Measurements from ENCODE around the gene HMCN2. TPM values are rescaled to one million over a fixed set of nuclear protein-coding genes. Genes with fewer than 3 reads are reported as not detected.

The HMCN2 gene
- total RNA-seq, 1 donor from 2014 or later, result not detected

DNA sequence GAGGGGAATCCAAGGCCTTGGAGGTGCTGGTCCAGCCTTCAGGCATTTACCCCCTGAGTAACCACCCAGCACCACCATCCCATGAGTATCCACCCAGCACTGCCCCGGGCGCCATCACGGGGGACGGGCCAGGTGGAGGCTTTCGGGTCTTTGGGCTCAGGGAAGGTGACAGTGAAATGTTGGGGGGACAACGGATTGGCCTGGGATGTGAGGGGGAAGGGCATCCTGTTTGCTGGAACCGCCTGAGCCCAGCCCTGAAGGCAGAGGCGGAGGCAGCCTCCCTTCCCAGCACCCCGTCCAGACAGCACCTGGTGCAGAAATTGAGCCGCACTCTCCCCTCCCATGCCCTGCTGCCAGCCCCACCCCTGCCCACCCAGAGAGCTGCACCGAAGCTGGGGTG, 196.2 kb downstream of the HMCN2 start:
- DNase-seq, result no peak
- TF ChIP-seq, protein P1, sequence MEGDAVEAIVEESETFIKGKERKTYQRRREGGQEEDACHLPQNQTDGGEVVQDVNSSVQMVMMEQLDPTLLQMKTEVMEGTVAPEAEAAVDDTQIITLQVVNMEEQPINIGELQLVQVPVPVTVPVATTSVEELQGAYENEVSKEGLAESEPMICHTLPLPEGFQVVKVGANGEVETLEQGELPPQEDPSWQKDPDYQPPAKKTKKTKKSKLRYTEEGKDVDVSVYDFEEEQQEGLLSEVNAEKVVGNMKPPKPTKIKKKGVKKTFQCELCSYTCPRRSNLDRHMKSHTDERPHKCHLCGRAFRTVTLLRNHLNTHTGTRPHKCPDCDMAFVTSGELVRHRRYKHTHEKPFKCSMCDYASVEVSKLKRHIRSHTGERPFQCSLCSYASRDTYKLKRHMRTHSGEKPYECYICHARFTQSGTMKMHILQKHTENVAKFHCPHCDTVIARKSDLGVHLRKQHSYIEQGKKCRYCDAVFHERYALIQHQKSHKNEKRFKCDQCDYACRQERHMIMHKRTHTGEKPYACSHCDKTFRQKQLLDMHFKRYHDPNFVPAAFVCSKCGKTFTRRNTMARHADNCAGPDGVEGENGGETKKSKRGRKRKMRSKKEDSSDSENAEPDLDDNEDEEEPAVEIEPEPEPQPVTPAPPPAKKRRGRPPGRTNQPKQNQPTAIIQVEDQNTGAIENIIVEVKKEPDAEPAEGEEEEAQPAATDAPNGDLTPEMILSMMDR (IDR thresholded peaks at IDR 0.05), result no peak
- CTCF ChIA-PET, result interaction anchor here (1.4 to 5.1 kb wide), 3 partner anchors 220 to 231 kb away, joined by 5 to 51 read pairs (median 11); partner anchors contain the start of gene EXOSC2
- POLR2A ChIA-PET, result no interaction called here
- no peak for ATAC-seq (ENCODE audit: low read depth)
- Mint-ChIP-seq H3K27ac (no peak overlapping the region), H3K27me3 (peaks cover 14% of the 10 kb centered on the region), H3K9me3 (no peaks in the 10 kb centered on the region), H3K4me1 (no peaks in the 10 kb centered on the region), H3K4me3 (no peak overlapping the region), H3K36me3 (ENCODE audit: low read depth) (no peaks in the 10 kb centered on the region)
- intact Hi-C loops (cut with micrococcal nuclease), result loop anchor here (1.0 to 2.0 kb wide), 3 partner anchors 221 to 585 kb away; no protein-coding TSS in a partner anchor

DNA sequence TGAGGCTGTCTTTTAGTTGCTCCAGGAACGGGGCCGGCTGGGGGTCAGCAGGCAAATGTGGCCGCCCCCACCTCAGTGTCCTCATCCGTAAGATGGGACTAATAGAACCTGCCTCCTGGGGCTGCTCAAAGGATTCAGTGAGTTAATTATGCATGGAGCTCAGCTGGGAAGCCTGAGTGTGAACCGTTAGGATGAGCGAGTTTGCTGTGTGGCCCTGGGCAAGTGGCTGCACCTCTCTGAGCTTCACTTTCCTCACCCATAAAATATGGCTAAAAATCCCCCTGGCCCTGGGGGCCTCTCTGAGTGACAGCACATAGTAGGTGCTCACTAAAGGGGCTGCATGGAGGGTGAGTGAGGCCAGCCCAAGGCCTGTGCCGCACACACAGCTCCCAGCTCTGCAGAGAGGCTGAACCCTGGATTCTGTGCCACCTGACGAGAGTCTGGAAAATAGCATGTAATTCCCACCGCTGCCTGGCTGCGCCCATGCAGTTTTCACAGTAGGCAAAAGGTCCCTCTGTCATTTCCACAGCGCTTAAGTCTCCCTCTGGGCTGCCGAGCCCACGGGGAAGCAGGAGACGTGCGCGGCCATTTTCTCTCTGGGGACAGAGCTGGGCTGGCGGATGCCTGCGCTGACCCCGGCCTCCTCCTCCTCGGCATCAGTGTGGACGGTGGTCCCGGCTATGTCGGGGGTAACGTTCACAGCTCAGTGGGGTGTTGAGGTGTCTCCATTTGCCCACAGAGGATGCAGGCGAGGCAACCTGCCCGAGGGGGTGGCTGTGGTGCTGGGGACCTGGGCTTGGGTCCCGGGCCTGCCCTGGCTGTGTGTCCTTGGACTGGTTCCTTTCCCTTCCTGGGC, 197.4 kb downstream of the HMCN2 start:
- CTCF ChIA-PET, result interaction anchor here (5.1 kb wide), 1 partner anchor 219 kb away, joined by 51 read pairs; no protein-coding TSS in a partner anchor
- TF ChIP-seq, protein P1 (IDR thresholded peaks at IDR 0.05), result no peak
- Mint-ChIP-seq H3K27ac (no peak overlapping the region), H3K27me3 (peaks cover 26% of the 10 kb centered on the region), H3K9me3 (no peaks in the 10 kb centered on the region), H3K36me3 (ENCODE audit: low read depth) (no peaks in the 10 kb centered on the region), H3K4me1 (no peaks in the 10 kb centered on the region), H3K4me3 (no peak overlapping the region)
- POLR2A ChIA-PET, result no interaction called here
- no peak for DNase-seq
- intact Hi-C loops (cut with micrococcal nuclease), result no loop called here
- no peak for ATAC-seq (ENCODE audit: low read depth)

DNA sequence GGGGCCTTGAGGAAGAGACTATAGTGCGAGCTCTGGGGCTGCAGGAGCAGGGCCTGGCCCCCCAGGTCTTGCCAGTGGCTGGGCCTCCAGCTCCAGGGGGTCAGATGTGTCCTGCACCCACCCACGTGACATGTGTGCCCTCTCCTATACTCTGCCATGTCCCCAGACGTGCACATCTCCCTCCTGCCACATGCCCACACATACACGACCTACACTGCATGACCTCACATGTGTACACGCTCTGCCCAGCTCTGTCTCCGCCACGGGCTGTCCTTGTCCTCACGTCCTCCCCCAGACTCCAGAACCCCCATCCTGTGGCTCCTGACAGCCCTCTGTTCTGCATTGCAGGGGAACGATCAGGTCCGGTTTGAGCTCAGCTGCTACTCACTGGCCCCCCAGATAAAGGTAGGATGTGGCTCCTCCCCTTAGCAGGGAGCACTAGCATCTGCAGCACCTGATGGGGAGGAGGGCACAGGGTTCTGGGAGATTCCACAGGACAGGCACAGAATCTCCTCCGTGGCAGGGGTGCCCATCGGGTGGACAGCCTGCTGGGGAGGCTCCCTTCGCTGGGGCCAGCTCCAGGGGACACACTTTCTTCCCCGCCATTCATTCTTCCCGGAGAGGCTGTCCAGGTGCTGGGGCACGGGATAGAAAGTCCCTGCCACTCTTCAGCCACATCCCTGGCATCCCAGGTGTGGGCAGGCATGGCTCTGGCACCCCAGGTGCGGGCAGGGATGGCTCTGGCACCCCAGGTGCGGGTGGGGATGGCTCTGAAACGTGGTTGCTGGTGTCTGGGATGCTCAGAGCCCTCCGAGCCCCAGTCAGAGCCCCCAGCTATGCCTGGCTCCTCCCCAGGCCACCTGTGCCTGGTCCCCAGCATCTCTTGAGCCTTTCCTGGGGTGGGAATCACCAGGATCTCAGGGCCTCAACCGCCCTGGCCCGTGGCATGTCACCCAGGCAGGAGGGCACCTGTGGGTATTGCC, 198.5 kb downstream of the HMCN2 start:
- no peak for ATAC-seq (ENCODE audit: low read depth)
- Mint-ChIP-seq H3K4me1 (no peaks in the 10 kb centered on the region), H3K4me3 (no peak overlapping the region), H3K27ac (no peak overlapping the region), H3K9me3 (no peaks in the 10 kb centered on the region), H3K27me3 (peaks cover 32% of the 10 kb centered on the region), H3K36me3 (ENCODE audit: low read depth) (no peaks in the 10 kb centered on the region)
- CTCF ChIA-PET, result interaction anchor here (1.5 to 5.1 kb wide), 2 partner anchors 218 kb away, joined by 7 to 51 read pairs; no protein-coding TSS in a partner anchor
- intact Hi-C loops (cut with micrococcal nuclease), result no loop called here
- TF ChIP-seq, protein P1 (IDR thresholded peaks at IDR 0.05), result no peak
- POLR2A ChIA-PET, result no interaction called here
- DNase-seq, result no peak

DNA sequence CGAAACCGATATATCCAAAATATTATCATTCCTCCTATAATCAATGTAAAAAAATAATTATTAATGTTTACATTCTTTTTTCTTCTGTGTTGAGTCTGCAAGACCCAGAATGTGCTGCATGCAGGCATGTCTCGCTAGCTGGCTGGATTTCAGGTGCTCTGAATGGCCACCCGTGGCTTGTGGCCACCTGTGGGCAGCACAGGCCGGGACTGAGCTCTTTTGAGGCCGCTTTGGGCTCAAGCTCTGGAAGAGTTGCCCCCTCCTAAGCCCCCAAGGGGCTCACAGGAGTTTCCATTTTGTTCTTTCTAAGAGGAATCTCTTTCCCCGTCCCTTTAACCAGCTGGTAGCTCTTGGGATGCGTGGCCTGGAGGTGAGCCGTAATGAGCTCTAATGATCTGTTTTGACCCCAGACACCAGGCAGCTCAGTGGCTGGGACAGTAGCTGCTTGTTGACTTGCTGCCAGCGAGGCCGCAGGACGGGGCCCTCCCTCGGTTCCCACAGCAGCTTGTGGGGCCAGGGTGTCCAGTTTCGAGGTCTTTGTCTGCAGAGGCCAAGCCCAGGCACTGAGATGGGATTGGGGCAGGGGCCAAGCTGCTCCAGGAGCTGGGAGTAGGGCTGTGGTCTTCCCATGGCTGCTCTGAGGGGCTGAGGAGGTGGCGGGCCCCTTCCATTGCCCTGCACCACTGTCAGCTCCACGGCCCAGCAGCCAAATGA, 200.0 kb downstream of the HMCN2 start:
- CTCF ChIA-PET, result interaction anchor here (1.5 kb wide), 1 partner anchor 216 kb away, joined by 7 read pairs; no protein-coding TSS in a partner anchor
- Mint-ChIP-seq H3K4me1 (no peaks in the 10 kb centered on the region), H3K27me3 (peaks cover 31% of the 10 kb centered on the region), H3K36me3 (ENCODE audit: low read depth) (no peaks in the 10 kb centered on the region), H3K9me3 (no peaks in the 10 kb centered on the region), H3K27ac (no peak overlapping the region), H3K4me3 (no peak overlapping the region)
- intact Hi-C loops (cut with micrococcal nuclease), result no loop called here
- TF ChIP-seq, protein P1 (IDR thresholded peaks at IDR 0.05), result no peak
- DNase-seq (no peak), ATAC-seq (ENCODE audit: low read depth) (no peak)
- POLR2A ChIA-PET, result no interaction called here

Measured in activated B cell treated with CpG ODN at 0.5 μM for 24 hours (primary cell).